HG03097 (cell line): ENCODE measurements around the gene ZNF683.
"Not testable (repeated sequence)": the region's sequence is repeated elsewhere in the genome, so short reads cannot be mapped to it uniquely, and the experiment has no call there.

ENCODE experiments used
- ATAC-seq: cut with Tn5 transposase; IDR thresholded peaks from one replicate; pipeline ENCODE4 v1.9.1; 2021; ENCODE audit not compliant: unreplicated experiment, low FRiP score

Gene ZNF683

GRCh38 chr1:26372611-26373010, at the start of gene ZNF683:
Gene ZNF683 (minus strand): TSS chr1:26372750. CDS start chr1:26368571, 4,179 bp downstream.
- not testable (repeated sequence) for ATAC-seq

- ATAC-seq = no peak
Measured at GRCh38 chr1:26419494-26419893, 46.9 kb upstream of the ZNF683 start.

- ATAC-seq = no peak
Measured at GRCh38 chr1:26418865-26419349, 46.4 kb upstream of the ZNF683 start.

GRCh38 chr1:26417111-26417759, 44.7 kb upstream of the ZNF683 start:
- no peak for ATAC-seq

GRCh38 chr1:26413031-26413430, 40.5 kb upstream of the ZNF683 start:
- no peak for ATAC-seq

GRCh38 chr1:26412180-26412840, 39.8 kb upstream of the ZNF683 start:
- no peak for ATAC-seq

GRCh38 chr1:26411624-26412074, 39.1 kb upstream of the ZNF683 start:
- no peak for ATAC-seq

- no peak for ATAC-seq
Measured at GRCh38 chr1:26410706-26411623, 38.4 kb upstream of the ZNF683 start, which contains the start of gene LIN28A. Gene LIN28A (plus strand): TSS chr1:26410817. CDS start chr1:26410892, 75 bp downstream.

- ATAC-seq = no peak
Measured at GRCh38 chr1:26409191-26409807, 36.7 kb upstream of the ZNF683 start.

- no peak for ATAC-seq
Measured at GRCh38 chr1:26408604-26409003, 36.1 kb upstream of the ZNF683 start.

GRCh38 chr1:26405281-26405915, 32.8 kb upstream of the ZNF683 start:
- ATAC-seq = no peak

GRCh38 chr1:26404641-26405040, 32.1 kb upstream of the ZNF683 start:
- ATAC-seq = no peak

- no peak for ATAC-seq
Measured at GRCh38 chr1:26403656-26404055, 31.1 kb upstream of the ZNF683 start.

GRCh38 chr1:26401891-26402290, 29.3 kb upstream of the ZNF683 start:
- no peak for ATAC-seq

- ATAC-seq = no peak
Measured at GRCh38 chr1:26399034-26399433, 26.5 kb upstream of the ZNF683 start.

GRCh38 chr1:26395754-26396153, 23.2 kb upstream of the ZNF683 start:
- ATAC-seq = no peak

GRCh38 chr1:26391450-26391849, 18.9 kb upstream of the ZNF683 start:
- ATAC-seq = no peak

GRCh38 chr1:26389604-26390247, 17.2 kb upstream of the ZNF683 start:
- no peak for ATAC-seq

- no peak for ATAC-seq
Measured at GRCh38 chr1:26388791-26389445, 16.4 kb upstream of the ZNF683 start.
